DMS 273 (cell line): ENCODE data around the gene IL3.

ENCODE experiments used
- DNase-seq: peaks from one replicate; lab custom pipeline; 2025; ENCODE audit not compliant: unreplicated experiment; lab: John Stamatoyannopoulos, UW

The IL3 gene

GRCh38 chr5:132060501-132061161 lies at the start of gene IL3:
Gene IL3 (plus strand): TSS chr5:132060655. CDS start chr5:132060707, 52 bp downstream.
- no peak for DNase-seq

DNA sequence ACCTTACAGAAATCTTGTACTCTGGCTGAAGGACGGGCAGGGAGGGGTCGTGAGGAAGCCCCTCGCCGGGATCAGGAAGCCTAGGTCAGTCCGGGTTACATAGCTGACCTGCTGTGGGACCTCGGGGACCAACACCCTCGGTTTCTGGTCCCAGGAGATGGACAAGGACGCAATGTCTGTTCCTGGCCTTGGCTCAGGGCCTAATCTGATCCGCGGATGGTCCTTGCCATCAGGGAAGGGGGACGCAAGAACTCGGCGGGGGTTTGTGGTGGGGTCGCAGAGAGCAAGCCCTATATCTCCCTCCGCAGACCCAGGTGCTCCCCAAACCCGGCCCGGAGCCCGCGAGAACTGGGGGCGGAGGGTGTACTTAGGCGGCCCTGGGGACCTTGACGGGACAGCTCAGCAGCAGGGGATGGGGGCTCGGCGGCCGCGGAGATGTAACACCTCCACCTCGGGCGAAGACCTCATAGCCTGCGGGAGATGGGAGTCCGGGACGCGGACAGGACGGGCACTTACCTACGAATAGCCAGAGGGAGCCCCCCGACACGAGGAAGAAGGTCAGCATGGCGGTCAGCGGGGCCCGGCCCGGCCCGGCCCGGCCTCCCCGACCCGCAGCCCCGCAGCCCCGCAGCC lies 49.4 kb upstream of the IL3 start:
- no peak for DNase-seq

DNA sequence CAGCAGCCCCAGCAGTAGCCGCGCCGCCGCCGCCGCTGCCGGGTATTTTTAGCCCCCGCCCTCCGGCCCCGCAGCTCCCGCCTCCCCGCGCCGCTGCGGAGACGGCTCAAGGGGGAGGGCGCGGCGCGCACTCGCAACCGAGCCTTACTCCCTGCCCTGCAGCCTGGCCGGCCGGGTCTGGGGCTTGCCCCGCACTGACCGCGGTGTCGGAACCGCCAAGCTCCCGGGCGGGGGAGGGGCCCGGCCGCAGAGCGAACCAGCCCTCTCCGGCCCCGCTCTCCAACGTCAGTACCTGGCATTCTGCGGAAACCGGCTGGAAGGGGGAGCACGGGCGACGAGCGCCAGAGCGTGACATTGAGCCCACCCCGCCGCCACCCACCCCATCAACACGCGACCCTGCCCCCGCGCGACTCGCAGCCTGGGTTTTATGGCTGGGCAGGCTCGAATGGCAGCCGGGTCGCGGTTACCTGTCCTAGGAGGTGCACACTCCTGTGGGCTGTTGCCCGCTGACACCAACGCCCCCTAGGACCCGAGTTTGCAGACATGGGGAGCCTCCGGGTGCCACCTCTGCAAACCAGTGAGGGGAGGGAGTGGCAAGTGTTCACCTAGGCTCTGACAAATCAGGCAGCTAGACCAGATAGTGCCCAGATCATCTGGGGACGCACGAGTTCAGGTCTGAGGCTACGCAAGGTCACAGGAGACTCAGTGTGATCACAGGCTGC lies 48.7 kb upstream of the IL3 start, which contains the start of gene ACSL6:
ACSL6 (minus strand) TSS at position 37 of the 722 bp plus-strand sequence. CDS start 105 bp downstream, outside the sequence.
- peak; percentile 71 for DNase-seq

GRCh38 chr5:132012371-132013005 lies 48.0 kb upstream of the IL3 start:
- peak; percentile 22 for DNase-seq

GRCh38 chr5:132013006-132013689 lies 47.3 kb upstream of the IL3 start:
- peak; percentile 35 for DNase-seq

DNA sequence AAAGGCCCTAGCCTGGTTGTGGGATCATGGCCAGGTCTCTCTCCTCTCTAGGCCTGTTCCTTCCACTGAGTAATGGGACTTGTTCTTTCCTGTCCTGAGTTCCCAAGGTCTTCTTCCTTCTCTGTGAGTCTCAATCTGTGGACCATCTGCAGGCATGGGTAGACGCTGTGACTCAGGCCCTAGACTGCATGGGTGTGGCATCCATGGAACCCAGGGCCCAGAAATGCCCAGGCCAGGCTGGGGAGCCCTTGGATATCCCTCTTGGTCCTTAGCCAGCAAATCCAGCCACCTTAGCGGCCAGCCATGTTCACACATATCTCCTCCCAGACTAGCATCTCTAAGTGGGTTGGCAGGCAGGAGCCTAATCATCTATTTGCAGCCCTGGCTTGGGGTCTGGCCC lies 46.7 kb upstream of the IL3 start:
- no peak for DNase-seq

DNA sequence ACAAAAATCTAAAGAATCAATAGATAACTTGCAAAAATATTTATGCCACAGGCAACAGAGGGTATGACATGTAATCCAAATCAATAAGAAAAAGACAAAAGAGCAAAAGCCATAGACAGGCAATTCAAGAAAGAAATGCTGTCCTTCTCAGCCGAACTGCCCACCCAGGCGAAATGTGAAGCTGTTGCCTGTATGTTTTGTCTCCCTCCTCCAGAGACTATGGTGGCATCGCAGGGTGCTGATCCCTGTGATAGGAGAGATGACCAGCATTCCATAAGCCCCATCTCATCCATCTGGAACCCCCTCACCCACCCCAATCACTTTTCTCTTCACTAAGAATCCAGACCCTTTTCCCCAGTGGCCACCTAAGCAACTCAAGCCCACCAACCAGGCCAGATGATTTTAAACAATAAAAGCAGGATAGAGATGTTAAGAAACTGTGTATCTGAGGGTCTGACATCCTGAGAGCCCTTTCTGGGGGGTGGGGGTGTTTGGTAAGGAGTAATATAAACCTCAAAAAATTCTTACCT lies 43.7 kb upstream of the IL3 start:
- no peak for DNase-seq

DNA sequence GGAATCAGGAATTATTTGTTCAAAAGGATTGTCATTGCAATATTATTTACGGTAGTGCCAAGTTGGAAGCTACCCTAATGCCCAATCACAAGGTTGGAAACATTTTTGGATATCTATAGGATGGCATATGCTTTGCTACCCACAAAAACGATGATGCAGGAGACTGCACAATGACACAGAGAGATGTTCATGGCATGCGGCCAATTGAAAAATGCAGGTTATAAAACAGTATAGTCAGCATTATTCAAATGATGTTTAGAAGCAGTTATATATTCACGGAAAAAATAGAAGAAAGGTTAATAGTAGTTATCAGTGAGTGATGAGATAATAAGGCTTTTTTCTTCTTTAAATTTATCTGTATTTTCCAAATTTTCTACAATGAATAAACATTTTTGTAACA lies 43.1 kb upstream of the IL3 start:
- no peak for DNase-seq

- DNase-seq = no peak
Measured at GRCh38 chr5:132017738-132018625, 42.5 kb upstream of the IL3 start.

- no peak for DNase-seq
Measured at GRCh38 chr5:132019337-132019736, 41.1 kb upstream of the IL3 start.

DNA sequence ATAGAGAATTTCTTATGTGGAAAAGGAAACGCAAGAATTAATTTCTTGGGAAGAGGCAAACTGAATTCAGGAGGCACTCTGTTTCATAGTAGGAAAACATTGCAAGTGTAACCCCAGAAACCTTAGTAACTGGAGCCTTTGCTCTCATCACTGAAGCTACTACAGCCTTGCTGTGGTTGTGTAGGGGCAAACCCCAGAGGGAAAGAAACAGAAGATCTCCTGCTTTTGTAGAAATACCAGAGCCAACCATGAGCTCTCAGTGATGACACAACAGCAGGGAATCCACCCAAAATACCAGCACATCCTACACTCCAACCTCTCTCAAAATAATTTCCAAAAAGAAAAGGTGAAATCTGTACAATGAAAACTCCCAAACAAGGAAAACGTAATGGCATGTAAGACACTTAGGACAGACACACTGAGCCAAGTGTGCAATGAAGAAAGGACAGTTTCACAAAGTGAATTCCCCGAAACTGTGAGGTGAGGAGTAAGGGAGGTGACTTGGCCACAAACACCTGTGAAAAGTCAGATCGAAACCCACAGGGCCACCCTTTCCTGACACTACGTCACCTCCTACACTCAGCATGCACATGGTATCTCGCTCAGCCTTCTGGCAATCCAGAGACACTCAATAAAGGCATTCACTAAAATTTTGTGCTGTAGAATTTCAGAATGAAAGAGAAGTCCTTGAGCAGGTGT lies 40.4 kb upstream of the IL3 start:
- no peak for DNase-seq

DNA sequence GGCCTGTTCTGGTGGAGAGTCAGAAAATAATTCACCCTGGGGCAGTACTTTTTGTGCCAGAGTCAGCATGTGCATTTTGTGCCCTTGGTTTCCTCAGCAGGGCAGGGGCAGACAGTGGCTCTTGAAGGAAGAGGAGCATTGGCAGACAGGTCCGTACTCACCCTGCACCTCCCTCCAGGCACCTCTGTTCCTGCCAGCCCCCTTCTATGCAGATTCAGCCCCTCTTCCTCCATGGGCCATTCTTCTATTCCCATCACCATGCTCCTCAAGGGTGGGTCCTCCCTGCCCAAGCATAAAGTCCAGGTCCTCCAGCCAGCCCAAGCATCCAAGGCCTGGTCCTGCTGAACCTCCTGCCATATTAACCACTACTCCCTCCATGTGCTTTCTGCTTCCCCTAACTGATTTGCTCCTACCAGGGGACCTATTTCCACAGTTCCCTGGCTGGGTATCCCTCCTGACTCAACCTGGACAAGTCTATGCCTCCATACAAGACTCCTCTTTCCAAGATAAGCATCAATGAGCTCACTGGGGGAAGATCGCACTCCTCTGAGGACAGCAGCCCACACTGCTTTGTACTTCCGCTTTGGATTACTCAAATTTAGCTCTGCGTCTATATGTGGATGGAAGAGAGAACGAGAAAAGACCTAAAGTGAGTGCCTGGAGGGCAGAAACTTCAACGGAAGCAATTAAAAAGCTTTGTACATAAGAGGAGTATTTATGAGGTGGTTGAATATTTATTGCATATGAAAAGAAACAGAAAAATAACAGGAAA lies 39.7 kb upstream of the IL3 start:
- DNase-seq = no peak

- no peak for DNase-seq
Measured at GRCh38 chr5:132021654-132022053, 38.8 kb upstream of the IL3 start.

DNA sequence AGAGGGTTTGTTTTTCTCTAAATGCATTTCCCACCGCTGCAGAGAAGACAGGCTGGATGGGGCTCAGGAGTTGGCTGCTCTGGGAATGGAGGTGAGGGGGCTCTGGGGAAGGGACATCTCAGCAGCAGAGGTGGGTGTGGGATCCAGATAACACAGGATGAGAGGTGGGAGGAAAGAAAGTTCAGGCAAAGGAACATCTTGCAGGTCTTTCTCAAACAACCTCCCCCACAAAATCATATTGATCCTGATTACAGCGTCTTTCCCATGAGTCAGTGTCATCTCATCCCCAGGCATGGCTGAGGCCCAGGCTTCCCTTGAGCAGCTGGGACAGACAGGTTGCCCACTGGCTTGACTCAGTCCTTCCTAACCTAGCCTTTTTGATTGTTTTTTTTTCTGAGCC lies 37.7 kb upstream of the IL3 start:
- no peak for DNase-seq

- no peak for DNase-seq
Measured at GRCh38 chr5:132023258-132024116, 37.0 kb upstream of the IL3 start.

DNA sequence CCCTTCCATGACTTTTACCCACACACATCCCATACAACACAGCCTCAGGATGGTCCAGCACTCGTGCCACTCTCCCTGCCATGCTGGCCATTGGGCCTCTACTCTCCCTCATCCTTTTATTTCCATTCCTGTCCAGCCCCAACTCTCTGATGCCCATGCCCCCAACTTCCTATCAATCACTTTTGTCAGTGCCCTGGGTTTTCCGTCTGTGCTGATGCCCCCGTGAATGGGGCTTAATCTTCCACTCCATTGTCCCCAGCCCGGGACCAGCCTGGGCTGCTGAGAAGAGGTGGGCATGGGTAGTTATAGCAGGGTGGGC lies 36.4 kb upstream of the IL3 start:
- no peak for DNase-seq

DNA sequence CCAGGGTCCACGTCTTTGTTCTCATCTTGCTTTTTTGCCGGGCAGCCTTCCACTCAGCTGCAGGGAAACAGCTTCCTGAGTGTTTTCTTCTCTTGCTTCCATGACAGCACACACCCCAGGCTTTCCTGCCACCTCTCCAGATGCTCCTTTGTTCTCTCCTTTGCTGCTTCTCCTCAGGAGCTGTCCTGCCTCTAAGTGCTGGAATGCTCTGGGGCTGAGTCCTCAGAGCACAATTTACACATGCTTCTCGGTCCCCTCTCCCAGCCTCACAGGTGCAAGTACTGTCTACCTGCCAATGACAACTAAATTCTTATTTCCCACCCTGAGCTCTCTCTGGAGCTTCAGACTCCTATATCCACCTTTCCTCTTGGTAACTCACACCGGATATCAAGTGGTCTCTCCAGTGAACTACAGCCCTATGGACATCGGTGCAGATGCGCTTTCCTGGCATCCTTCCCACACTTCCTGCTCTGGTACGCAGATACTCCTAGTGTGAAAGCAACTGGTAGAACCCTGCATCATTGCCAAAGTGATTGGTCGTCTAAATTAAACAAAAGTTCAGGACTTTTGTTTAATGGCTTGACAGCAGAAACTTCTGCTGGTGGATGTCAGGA lies 35.6 kb upstream of the IL3 start:
- no peak for DNase-seq
